ENCODE measurements around the gene HJV. TPM values are rescaled to one million over a fixed set of nuclear protein-coding genes. Genes with fewer than 3 reads are reported as not detected.
A peak's percentile ranks its signal among the peaks of the same experiment; 100 is the strongest.

Gene HJV
- total RNA-seq, 3 donors from 2014 or later (not counting 1 experiment from before 2014, with no cell fraction given) = not detected

DNA sequence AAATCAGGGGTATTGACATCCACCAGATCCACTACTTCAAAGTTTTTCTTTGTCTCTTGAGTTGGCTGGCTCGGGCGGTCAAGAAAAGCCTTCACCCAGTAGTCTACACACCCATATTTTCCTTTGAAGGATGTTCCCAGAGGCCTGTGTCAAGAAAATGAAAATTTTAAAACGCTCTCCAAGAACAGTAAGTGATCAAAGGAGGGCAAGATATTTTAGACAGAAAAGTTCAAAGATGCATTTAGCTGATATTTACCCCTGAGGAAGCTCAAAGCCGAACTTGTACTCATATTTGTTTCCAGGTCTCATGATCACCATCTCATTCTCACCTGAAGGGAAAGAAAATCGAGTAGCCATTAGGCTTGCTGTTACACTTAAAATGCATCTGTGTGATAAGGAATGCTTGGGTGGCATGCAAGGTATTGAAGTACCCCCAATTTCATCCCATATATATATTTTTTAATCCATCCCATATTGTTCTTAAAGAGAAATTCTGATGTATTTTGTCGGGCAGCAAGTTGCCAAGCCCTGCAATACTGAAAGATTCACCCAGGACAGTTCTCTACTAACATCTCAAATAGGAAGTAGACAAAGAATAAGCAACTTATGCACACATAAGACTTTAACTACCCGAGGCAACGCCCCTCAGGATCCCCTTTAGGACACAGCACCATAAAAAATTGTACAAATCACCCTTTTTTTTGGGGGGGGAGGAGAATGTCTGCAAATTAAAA, 26.2 kb downstream of the HJV start:
- Histone ChIP-seq H3K4me3 (ENCODE audit: low read length) (peak overlapping the region; percentile 64), H3K27me3 (ENCODE audit: control insufficient read depth, insufficient read depth, low read length) (no peaks in the 10 kb centered on the region), H3K4me1 (ENCODE audit: control insufficient read depth, insufficient read depth, low read length) (peaks cover 49% of the 10 kb centered on the region), H3K27ac (ENCODE audit: low read length) (peak overlapping the region; percentile 88), H3K36me3 (ENCODE audit: control insufficient read depth, insufficient read depth, low read length) (peaks cover 41% of the 10 kb centered on the region), H3K9me3 (ENCODE audit: control insufficient read depth, insufficient read depth, low read length) (no peaks in the 10 kb centered on the region)
- Mint-ChIP-seq H3K36me3 (peaks cover 47% of the 10 kb centered on the region), H3K4me3 (peak overlapping the region; percentile 97), H3K27ac (peak overlapping the region; percentile 97 to 99), H3K4me1 (peaks cover 77 to 82% of the 10 kb centered on the region in 2 donors), H3K27me3 (ENCODE audit: low read depth in 2 of 2) (no peaks in the 10 kb centered on the region), H3K9me3 (no peaks in the 10 kb centered on the region)
- TF ChIP-seq, protein P1, sequence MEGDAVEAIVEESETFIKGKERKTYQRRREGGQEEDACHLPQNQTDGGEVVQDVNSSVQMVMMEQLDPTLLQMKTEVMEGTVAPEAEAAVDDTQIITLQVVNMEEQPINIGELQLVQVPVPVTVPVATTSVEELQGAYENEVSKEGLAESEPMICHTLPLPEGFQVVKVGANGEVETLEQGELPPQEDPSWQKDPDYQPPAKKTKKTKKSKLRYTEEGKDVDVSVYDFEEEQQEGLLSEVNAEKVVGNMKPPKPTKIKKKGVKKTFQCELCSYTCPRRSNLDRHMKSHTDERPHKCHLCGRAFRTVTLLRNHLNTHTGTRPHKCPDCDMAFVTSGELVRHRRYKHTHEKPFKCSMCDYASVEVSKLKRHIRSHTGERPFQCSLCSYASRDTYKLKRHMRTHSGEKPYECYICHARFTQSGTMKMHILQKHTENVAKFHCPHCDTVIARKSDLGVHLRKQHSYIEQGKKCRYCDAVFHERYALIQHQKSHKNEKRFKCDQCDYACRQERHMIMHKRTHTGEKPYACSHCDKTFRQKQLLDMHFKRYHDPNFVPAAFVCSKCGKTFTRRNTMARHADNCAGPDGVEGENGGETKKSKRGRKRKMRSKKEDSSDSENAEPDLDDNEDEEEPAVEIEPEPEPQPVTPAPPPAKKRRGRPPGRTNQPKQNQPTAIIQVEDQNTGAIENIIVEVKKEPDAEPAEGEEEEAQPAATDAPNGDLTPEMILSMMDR (IDR thresholded peaks at IDR 0.05) = no peak
- ATAC-seq = no peak
- no peak for DNase-seq
- 0% methylated on average over 5 of the region's 8 CpGs for WGBS (ENCODE audit: insufficient coverage)
- intact Hi-C loops (cut with micrococcal nuclease) = loop anchor here (2.0 to 5.0 kb wide), 4 partner anchors 17 to 68 kb away; partner anchors contain the start of genes ANKRD34A, POLR3GL and RBM8A

DNA sequence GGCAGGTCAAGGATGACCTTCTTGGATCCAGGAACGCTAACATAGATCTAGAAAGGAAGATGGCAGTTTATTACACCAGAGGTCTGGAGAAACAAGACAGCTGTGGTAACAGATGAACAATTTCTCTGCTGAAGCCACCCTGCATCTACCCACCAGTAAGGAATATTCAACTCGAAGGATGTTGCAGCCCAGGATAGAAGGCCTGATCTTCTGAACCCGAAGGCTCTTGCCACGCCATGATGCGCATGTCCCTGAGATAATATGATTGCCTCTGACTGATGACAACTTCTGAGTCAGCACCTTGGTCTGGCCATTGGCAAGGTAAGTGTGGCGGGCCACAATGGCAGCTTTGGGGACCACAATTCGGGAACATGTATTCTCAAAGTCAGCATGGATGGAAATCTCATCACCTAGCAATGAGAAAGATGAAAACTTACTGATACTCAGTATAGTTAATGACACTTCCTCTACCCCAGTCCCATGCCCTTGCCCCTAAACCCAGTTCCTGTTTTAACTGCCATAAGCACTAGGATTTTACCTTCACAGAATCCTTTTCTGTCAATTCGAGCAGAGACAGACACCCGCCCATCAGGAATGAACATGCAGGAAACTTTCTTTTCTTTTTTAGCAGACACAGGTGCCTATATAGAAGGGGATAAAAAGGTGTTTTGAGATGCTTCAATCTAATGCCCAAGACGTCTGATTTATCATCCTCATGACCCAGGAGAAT, 27.0 kb downstream of the HJV start:
- peak overlapping the region; percentile 88 for H3K27ac ChIP-seq (ENCODE audit: low read length)
- intact Hi-C loops (cut with micrococcal nuclease) = loop anchor here (2.0 to 5.0 kb wide), 4 partner anchors 18 to 67 kb away; partner anchors contain the start of genes ANKRD34A, POLR3GL and RBM8A
- Mint-ChIP-seq H3K27ac (peak overlapping the region; percentile 97 to 99), H3K4me1 (peaks cover 70 to 76% of the 10 kb centered on the region in 2 donors), H3K9me3 (no peaks in the 10 kb centered on the region), H3K36me3 (peaks cover 47% of the 10 kb centered on the region), H3K27me3 (ENCODE audit: low read depth in 2 of 2) (no peaks in the 10 kb centered on the region), H3K4me3 (peak overlapping the region; percentile 97)
- H3K27me3 ChIP-seq (ENCODE audit: control insufficient read depth, insufficient read depth, low read length) = no peaks in the 10 kb centered on the region
- WGBS (ENCODE audit: insufficient coverage) = 5% methylated on average over 10 of the region's 10 CpGs
- no peaks in the 10 kb centered on the region for H3K9me3 ChIP-seq (ENCODE audit: control insufficient read depth, insufficient read depth, low read length)
- peaks cover 46% of the 10 kb centered on the region for H3K4me1 ChIP-seq (ENCODE audit: control insufficient read depth, insufficient read depth, low read length)
- peaks cover 41% of the 10 kb centered on the region for H3K36me3 ChIP-seq (ENCODE audit: control insufficient read depth, insufficient read depth, low read length)
- ATAC-seq (peak in 1 of 3 donors; percentile 12), DNase-seq (peak in 1 of 2 donors; percentile 41)
- peak overlapping the region; percentile 64 for H3K4me3 ChIP-seq (ENCODE audit: low read length)
- TF ChIP-seq, protein P1 (IDR thresholded peaks at IDR 0.05) = no peak

DNA sequence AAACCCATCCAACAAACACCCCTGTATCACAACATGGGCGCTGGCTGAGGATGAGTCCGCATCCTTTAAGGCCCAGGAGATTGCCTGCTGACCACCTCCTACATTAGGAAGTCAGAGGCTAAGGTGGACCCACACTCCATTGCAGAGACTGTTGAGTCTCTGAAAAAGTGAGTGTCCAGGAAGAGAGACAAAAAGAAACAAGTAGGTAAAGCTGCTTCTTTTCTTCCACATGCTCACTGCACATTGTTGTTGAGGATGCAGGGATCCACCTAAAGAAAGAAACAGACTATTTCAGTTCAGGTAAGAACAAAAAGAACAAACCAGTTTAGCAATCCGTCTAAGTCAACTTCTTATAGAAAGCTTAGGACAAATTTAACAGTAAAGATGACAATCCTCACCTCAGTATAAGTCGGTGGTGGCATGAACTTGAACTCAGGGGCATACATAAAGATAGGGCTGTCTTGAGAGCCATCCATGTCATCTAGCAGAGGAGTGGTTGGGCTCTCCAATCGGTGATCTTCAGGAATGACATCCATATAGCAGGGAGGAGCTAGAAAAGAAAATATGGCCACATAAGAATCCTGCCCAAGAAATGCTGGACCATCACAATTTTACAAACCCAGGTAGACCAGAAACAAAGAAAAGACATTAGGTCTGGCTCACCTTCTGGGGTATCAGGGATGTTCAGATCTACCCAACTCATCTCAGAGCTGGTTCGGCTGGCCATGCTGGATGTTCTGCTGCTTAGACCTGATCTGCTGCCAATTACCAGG, 27.7 kb downstream of the HJV start:
- no peak for ATAC-seq
- WGBS (ENCODE audit: insufficient coverage) = 6% methylated on average over 4 of the region's 6 CpGs
- peaks cover 41% of the 10 kb centered on the region for H3K36me3 ChIP-seq (ENCODE audit: control insufficient read depth, insufficient read depth, low read length)
- H3K4me1 ChIP-seq (ENCODE audit: control insufficient read depth, insufficient read depth, low read length) = peaks cover 38% of the 10 kb centered on the region
- intact Hi-C loops (cut with micrococcal nuclease) = loop anchor here (2.0 kb wide), 1 partner anchor 19 kb away; no protein-coding TSS in a partner anchor
- peaks cover 64 to 70% of the 10 kb centered on the region in 2 donors for H3K4me1 Mint-ChIP-seq
- DNase-seq = no peak
- no peaks in the 10 kb centered on the region for H3K9me3 ChIP-seq (ENCODE audit: control insufficient read depth, insufficient read depth, low read length)
- TF ChIP-seq, protein P1 (IDR thresholded peaks at IDR 0.05) = no peak
- peak overlapping the region; percentile 88 for H3K27ac ChIP-seq (ENCODE audit: low read length)
- no peaks in the 10 kb centered on the region for H3K27me3 Mint-ChIP-seq (ENCODE audit: low read depth in 2 of 2)
- H3K27ac Mint-ChIP-seq = peak overlapping the region; percentile 97 to 99
- H3K36me3 Mint-ChIP-seq = peaks cover 47% of the 10 kb centered on the region
- H3K9me3 Mint-ChIP-seq = no peaks in the 10 kb centered on the region
- no peaks in the 10 kb centered on the region for H3K27me3 ChIP-seq (ENCODE audit: control insufficient read depth, insufficient read depth, low read length)
- peak overlapping the region; percentile 64 for H3K4me3 ChIP-seq (ENCODE audit: low read length)
- H3K4me3 Mint-ChIP-seq = peak overlapping the region; percentile 97

Data from natural killer cell (primary cell).